Body of pancreas (tissue), 4 donors: Measurements from ENCODE around the gene INF2.

ENCODE experiments used
- POLR2A ChIP-seq, 3 donors: fragments of 450-650 bp; IDR thresholded peaks; one replicate each; pipeline ENCODE4 v1.6.1; 2016; ENCODE audit warnings: antibody characterized with exemption in 3 of 3, mild to moderate bottlenecking in 2 of 3
- TF ChIP-seq, protein P1 (sequence below), 7 experiments: fragments of 450-650 bp in 4 of 7; fragments of 200-600 bp in 3 of 7; sonication (generic) in 3 of 7; IDR thresholded peaks; one replicate each; pipeline ENCODE4 v1.5.1; 2016 to 2019; ENCODE audit warnings: antibody characterized with exemption in 7 of 7

- TF ChIP-seq POLR2A (IDR thresholded peaks at IDR 0.05), result no peak
- TF ChIP-seq, protein P1, sequence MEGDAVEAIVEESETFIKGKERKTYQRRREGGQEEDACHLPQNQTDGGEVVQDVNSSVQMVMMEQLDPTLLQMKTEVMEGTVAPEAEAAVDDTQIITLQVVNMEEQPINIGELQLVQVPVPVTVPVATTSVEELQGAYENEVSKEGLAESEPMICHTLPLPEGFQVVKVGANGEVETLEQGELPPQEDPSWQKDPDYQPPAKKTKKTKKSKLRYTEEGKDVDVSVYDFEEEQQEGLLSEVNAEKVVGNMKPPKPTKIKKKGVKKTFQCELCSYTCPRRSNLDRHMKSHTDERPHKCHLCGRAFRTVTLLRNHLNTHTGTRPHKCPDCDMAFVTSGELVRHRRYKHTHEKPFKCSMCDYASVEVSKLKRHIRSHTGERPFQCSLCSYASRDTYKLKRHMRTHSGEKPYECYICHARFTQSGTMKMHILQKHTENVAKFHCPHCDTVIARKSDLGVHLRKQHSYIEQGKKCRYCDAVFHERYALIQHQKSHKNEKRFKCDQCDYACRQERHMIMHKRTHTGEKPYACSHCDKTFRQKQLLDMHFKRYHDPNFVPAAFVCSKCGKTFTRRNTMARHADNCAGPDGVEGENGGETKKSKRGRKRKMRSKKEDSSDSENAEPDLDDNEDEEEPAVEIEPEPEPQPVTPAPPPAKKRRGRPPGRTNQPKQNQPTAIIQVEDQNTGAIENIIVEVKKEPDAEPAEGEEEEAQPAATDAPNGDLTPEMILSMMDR (IDR thresholded peaks at IDR 0.05), result no peak
Observed at GRCh38 chr14:104771374-104771773, 82.0 kb downstream of the INF2 start.
